Peyer's patch (tissue), 4 donors: ENCODE measurements around the gene AFG1L.
"Not testable (repeated sequence)": the region's sequence is repeated elsewhere in the genome, so short reads cannot be mapped to it uniquely, and the experiment has no call there.

Source experiments
- CTCF ChIP-seq, 6 experiments: fragments of 450-650 bp in 4 of 6; fragments of 200-600 bp in 2 of 6; sonication (generic) in 1 of 6; IDR thresholded peaks; one replicate each; pipeline ENCODE4 v1.5.1; 2017 to 2019; ENCODE audit warnings: antibody characterized with exemption in 6 of 6, mild to moderate bottlenecking in 3 of 6, moderate library complexity in 1 of 6
- POLR2A ChIP-seq, 2 donors: fragments of 450-650 bp; IDR thresholded peaks; one replicate each; pipeline ENCODE4 v1.5.1; 2017; ENCODE audit warnings: antibody characterized with exemption in 2 of 2, mild to moderate bottlenecking in 2 of 2, moderate library complexity in 2 of 2

GRCh38 chr6:108308641-108309040 lies 13.8 kb downstream of the AFG1L start:
- not testable (repeated sequence) for TF ChIP-seq POLR2A, CTCF (IDR thresholded peaks at IDR 0.05)
